NCI-H774 (cell line): ENCODE measurements around the gene PLB1.

Experiments used
- DNase-seq: peaks from one replicate; lab custom pipeline; 2025; lab: John Stamatoyannopoulos, UW

Gene PLB1

GRCh38 chr2:28628987-28629386 is 133.1 kb downstream of the PLB1 start:
- no peak for DNase-seq

- DNase-seq = no peak
These were observed 134.1 kb downstream of the PLB1 start for GRCh38 chr2:28629910-28630309.

GRCh38 chr2:28630341-28630740 is 134.5 kb downstream of the PLB1 start:
- DNase-seq = no peak

GRCh38 chr2:28631514-28632206 is 135.8 kb downstream of the PLB1 start:
- no peak for DNase-seq

- DNase-seq = no peak
These were observed 136.9 kb downstream of the PLB1 start for GRCh38 chr2:28632791-28633190.

- DNase-seq = peak; percentile 33
These were observed 137.3 kb downstream of the PLB1 start for GRCh38 chr2:28633204-28633603.

DNA sequence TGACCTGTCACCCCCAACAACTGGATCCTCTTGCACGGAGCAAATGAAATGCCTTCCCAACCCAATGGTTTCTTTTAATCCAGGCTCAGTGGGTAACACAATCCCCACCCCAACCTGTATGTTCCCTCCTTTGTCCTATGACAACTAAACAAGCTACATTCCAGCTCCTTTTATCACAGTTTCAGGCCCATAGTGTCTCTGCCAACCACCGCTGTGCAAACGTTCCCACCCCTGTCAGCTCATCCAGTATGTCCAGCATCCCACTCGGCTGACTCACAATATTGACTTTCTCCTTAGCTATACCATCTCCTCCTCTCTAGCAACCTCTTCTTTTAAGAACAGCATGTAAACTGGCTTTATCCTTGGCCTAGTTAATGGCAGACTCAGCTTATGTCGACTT is 137.9 kb downstream of the PLB1 start:
- no peak for DNase-seq

DNA sequence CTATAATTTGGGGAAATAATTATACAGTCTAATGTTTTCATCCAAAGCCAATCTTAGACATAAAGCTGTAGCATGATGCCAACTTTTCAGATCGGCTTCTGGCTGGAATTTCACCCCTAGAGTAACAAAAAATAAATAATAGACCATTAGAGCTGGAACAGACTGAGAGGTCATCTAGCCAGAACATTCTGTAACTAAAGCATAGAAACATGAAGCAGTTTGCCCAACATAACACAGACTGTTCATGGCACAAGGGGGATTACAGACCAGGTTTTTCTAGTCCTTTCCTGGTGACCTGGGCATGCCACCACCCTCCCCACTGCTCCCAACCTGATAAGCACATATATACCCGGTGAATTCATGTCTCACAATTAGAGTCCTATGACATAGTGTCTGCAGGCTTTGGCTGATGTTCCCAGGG is 139.3 kb downstream of the PLB1 start:
- DNase-seq = no peak

GRCh38 chr2:28636491-28636890 is 140.6 kb downstream of the PLB1 start:
- no peak for DNase-seq

DNA sequence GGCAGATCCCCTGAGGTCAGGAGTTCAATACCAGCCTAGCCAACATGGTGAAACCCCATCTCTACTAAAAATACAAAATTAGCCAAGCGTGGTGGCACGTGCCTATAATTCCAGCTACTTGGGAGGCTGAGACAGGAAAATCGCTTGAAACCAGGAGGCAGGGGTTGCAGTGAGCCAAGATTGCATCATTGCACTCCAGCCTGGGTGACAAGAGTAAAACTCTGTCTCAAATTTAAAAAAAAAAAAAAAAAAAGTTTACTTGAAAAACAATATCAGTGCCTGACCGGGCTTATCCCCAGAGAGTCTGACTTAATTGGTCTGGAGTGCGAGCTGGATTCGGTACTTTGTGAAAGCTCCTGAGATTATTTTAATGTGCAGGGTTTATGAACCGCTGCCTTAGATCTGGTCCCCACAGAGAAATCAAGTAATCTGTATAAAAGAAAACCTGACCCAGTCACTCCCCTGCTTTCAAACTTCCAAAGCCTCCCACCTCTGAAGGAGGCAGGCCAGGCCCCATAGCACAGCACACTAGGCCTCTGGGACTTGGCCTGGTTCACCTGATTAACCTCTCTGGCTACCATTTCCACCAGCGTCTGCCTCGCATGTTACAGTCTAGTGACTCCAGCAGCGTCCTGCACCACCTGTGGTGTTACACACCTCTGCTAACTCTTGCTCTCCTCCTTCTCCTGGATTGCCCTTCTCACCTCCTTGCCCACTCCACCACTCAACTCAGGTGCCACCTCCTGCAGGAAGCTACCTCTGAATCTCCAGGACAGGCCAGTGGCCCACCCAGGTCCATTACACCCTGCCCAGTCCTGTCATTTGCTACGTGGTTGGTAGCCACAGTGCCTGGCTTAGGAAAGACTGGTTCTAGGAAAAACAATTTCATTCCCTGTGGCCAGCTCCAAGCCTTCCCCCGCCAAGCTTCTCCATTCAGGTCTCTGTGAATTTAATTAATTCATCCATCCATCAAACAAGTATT is 141.5 kb downstream of the PLB1 start:
- DNase-seq = no peak

DNA sequence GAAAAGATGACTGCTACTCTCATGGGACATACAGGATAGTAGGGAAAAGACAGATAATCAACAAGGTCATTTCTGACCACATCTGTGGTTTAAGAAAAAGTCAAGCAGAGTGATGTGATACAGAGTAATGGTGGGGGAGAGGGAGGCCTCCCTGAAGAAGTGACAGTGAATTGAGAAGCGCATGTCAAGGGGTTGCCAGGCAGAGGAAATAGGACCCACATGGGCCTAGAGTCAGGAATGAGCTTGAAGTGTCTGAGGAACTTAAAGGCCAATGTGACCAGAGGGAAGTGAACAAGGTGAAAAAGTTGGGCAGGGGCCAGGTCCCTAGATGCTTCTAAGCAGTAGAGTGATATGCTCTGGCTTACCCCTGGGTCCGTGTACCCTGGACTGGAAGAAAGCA is 142.2 kb downstream of the PLB1 start:
- DNase-seq = no peak

- DNase-seq = no peak
These were observed 143.3 kb downstream of the PLB1 start for GRCh38 chr2:28639092-28639691.

DNA sequence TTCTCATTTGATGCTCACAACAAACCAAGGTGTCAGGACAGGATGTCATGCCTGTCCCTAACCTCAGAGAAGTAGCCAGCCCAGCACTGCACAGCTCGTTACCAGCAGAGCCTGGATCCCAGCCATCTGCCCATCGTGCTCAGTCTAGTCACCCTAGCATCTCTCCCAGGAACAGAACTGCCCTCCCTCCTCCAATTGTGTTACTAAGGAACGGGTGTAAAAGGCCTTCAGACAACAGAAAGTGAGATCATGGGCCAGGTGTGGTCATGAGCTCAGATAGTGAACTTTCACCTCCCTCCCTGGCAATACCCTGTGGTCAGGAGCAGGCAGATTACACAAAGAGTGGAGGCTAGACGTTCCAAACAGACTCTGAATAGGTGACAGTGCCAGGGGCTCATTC is 144.0 kb downstream of the PLB1 start:
- DNase-seq = peak; percentile 32

GRCh38 chr2:28640260-28640907 is 144.5 kb downstream of the PLB1 start:
- no peak for DNase-seq

DNA sequence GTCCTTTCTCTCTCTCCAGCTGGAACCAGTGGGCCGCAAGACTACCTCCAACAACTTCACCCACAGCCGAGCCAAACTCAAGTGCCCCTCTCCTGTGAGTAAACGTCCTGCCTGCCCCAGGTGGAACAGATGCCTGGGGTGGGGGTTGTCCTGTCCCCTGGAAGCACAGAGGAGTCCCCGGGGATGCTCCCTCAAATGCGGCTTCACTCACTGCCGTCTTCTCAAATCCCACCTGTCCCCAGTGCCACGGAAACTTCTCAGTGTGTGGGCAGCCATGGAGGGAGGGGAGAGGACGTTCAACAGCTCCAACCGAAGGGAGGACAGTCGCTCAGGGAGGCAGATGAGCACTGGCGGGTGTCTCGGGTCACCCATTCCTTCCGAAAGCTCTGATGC is 145.0 kb downstream of the PLB1 start:
- DNase-seq = no peak

GRCh38 chr2:28642796-28643195 is 146.9 kb downstream of the PLB1 start:
- no peak for DNase-seq

DNA sequence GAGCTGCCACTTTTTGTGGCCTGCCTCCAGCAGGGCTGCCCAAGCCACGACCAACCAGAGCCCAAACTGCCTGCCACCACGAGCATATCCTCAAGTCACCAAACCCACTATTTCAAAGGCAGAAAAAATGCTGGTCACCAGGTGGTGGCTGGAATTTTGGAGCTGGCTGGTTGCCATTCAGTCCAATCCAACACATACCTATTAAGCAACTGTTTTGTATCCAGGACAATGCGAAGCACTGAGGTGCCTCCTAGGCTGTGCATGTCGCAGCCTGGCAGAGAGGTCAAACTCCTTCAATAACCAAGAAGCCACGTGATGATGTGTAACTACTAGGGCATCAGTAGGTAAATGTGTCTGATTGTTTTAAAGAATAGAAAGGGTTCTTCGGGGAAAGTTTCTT is 147.5 kb downstream of the PLB1 start:
- no peak for DNase-seq

DNA sequence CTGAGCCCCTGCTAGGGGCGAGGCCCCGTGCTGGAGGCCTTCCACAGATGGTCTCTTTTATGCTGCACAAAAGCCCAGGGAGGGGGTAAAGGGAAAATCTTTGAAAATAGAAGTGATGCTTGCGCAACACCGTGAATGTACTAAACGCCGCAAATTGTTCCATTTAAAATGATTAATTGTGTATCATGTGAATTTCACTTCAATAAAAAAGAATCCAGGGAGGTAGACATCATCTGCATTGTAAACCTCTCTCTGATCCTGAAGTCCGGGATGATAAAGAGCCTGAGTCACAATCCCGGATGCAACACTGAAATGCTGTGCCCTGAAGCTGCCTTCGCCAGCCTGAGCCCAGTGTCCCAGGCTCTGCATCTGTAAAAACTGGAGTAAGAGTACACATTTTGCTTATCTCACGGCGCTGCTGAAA is 148.1 kb downstream of the PLB1 start:
- no peak for DNase-seq

DNA sequence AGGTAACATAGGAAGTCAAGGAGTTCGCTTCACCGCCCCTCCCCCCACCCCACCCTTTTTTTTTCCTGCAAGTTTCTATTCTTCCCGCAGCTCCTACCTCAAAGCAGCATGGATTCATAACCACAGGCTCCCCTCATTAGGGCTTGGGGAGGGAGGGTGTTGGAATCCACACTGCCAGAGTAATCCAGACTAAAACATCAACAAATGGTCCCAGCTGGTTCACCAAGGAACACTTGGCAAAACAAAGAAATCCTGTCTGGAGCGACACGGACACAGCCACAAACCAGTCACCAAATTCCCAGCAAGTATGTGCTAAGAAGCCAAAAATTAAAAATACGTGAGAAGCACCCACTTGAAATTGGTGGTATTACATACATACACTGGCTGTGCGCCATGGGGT is 148.9 kb downstream of the PLB1 start:
- DNase-seq = no peak

DNA sequence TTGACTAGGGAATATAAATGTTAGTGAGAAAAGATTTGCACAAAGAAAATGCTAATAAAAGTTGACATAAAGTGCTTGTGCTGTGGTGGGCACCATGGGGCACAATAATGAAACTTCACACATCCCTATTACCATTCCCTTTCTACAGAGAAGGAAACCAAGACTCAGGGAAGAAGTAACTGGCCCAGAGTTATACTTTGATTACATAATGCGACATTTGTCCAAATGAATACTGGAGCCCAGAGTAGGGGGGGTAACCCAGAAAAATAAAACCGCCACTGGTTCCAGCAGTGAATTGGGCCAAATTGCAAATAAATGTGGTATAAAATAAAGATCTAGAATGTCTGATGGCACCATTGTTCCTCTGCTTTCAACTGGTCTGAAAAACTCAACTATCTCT is 149.7 kb downstream of the PLB1 start:
- no peak for DNase-seq

DNA sequence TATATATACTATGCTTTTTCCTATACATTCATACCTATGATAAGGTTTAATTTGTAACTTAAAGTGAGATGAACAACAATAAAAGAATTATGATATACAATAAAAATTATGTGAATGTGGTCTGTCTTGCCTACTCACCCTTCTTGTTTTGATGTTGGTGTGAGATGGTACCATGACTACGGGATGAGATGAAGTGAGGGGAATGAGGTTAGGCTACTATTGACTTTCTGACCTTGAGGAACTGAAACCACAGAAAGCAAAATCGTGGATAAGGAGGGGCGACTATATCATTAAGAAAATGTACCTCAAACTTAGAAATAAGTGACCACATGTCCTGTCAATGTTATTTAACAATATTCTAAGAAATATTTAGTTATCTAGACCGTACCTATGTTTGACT is 151.8 kb downstream of the PLB1 start:
- DNase-seq = no peak

DNA sequence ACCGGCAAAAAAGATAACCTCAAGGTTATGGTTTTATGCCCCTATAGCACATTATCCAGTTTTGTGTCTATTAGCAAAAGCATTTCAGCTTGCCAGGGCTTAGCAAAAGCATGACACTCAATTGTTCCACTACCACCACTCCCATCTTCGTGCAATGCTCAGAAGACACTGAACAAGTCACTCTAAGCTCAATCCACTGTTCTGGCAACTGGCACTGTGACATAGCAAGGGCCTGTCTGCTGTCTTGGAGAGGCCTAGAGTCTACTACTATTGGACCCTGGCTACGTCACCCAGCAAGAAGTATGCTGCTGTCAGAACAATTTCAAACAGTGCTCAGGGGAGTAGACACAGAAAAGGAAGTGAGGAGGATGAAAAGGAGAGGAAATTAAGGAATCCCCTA is 152.3 kb downstream of the PLB1 start:
- DNase-seq = no peak
